Measurements from ENCODE around the gene CEBPZOS. TPM values are rescaled to one million over a fixed set of nuclear protein-coding genes. Genes with fewer than 3 reads are reported as not detected.

Gene CEBPZOS
- total RNA-seq, 4 donors from 2014 or later, result 16.3 to 33.6 (median 20.1) TPM

DNA sequence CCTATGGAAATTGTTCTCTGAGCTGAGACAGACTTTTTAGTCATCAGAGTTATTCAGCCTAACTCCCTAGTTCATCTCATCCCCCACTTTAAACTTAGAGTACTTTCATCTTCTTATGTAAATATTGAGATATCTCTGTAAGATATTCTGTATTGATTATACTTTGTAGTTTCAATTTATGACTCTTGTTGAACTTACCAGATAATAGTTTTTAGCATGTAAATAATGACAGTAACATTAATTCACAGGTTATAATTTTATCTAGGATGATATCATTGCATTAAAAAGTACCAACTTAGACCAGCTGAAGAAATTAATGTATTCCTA is 24.7 kb upstream of the CEBPZOS start:
- no peaks in the 10 kb centered on the region for H3K9me3 ChIP-seq
- TF ChIP-seq POLR2AphosphoS5 (IDR thresholded peaks at IDR 0.05) (no peak), EP300 (IDR thresholded peaks at IDR 0.05) (no peak), POLR2A (IDR thresholded peaks at IDR 0.05) (no peak)
- TF ChIP-seq, protein P1, sequence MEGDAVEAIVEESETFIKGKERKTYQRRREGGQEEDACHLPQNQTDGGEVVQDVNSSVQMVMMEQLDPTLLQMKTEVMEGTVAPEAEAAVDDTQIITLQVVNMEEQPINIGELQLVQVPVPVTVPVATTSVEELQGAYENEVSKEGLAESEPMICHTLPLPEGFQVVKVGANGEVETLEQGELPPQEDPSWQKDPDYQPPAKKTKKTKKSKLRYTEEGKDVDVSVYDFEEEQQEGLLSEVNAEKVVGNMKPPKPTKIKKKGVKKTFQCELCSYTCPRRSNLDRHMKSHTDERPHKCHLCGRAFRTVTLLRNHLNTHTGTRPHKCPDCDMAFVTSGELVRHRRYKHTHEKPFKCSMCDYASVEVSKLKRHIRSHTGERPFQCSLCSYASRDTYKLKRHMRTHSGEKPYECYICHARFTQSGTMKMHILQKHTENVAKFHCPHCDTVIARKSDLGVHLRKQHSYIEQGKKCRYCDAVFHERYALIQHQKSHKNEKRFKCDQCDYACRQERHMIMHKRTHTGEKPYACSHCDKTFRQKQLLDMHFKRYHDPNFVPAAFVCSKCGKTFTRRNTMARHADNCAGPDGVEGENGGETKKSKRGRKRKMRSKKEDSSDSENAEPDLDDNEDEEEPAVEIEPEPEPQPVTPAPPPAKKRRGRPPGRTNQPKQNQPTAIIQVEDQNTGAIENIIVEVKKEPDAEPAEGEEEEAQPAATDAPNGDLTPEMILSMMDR (IDR thresholded peaks at IDR 0.05), result no peak
- DNase-seq (ENCODE audit: low spot score in 2 of 2), result no peak
- no peak overlapping the region for H3K4me3 ChIP-seq
- H3K27ac ChIP-seq, result no peak overlapping the region
- H3K4me1 ChIP-seq, result no peaks in the 10 kb centered on the region
- no peaks in the 10 kb centered on the region for H3K36me3 ChIP-seq
- H3K27me3 ChIP-seq, result no peaks in the 10 kb centered on the region

DNA sequence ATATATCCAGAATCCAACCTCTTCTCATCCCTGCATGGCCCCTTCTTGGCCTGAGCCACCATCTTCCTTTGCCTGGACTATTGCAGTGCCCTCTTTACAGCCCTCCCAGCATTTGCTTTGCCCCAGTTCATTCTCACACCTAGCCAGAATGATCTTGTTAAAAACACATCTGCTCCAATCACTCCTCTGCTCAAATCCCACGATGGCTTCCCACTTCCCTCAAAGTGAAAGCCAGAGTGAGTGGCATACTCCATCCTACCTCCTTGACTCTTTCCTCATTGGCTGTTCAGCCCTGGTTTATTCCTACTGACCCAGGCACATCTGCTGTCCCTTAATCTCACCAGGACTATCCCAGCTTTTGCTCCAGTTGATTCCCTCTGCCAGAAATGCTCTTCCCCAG is 22.6 kb upstream of the CEBPZOS start:
- Histone ChIP-seq H3K4me1 (no peaks in the 10 kb centered on the region), H3K27me3 (no peaks in the 10 kb centered on the region), H3K9me3 (no peaks in the 10 kb centered on the region), H3K27ac (no peak overlapping the region), H3K4me3 (no peak overlapping the region), H3K36me3 (no peaks in the 10 kb centered on the region)
- TF ChIP-seq EP300 (IDR thresholded peaks at IDR 0.05) (no peak), POLR2AphosphoS5 (IDR thresholded peaks at IDR 0.05) (no peak), POLR2A (IDR thresholded peaks at IDR 0.05) (no peak)
- TF ChIP-seq, protein P1 (IDR thresholded peaks at IDR 0.05), result no peak
- 95% methylated on average over 1 of the region's 1 CpG for WGBS
- DNase-seq (ENCODE audit: low spot score in 2 of 2), result no peak

DNA sequence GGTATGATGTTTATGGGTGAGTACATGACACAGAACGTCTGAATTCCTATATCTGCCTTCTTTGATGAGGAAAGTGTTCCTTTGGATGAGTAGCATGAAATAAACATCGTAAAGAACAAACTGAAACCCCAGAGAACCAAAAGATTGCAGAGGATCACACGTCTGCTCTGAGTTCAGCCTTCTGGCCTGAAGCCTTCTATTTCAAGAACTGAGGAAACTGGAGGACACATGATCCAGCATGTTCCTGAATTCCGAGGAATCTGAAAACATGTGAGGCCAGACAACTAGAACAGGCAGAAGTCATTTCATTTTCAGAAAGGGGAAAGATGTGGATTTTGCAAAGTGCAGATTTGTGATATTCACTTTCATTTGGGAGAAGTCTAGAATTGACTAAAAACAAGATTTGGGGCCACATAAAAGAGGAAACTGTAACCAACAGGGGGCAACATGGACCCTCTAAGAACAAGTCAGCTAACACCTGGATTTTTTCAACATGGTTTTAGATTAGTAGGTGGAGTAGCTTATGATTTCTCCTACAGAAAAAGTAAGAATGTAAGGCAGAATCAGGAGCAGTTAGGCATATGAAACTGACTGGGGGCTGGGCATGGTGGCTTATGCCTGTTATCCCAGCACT is 16.2 kb upstream of the CEBPZOS start:
- Histone ChIP-seq H3K27ac (no peak overlapping the region), H3K4me1 (no peaks in the 10 kb centered on the region), H3K9me3 (no peaks in the 10 kb centered on the region), H3K4me3 (no peak overlapping the region), H3K27me3 (no peaks in the 10 kb centered on the region), H3K36me3 (no peaks in the 10 kb centered on the region)
- 30% methylated on average over 4 of the region's 4 CpGs for WGBS
- no peak for DNase-seq (ENCODE audit: low spot score in 2 of 2)
- TF ChIP-seq EP300 (IDR thresholded peaks at IDR 0.05) (no peak), POLR2A (IDR thresholded peaks at IDR 0.05) (no peak), POLR2AphosphoS5 (IDR thresholded peaks at IDR 0.05) (no peak)
- TF ChIP-seq, protein P1 (IDR thresholded peaks at IDR 0.05), result no peak

DNA sequence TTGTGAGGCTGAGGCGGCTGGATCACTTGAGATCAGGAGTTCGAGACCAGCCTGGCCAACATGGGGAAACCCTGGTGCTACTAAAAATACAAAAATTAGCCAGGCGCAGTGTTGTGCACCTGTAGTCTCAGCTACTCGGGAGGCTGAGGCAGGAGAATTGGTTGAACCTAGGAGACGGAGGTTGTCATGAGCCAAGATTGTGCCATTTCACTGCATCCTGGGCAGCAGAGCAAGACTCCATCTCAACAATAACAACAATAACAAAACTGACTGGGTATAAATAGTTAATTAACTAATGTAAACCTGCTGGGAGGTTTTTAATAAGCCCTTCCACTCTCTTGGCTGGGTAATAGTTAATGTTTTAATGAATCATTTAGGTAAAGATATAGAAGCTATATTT is 15.7 kb upstream of the CEBPZOS start:
- no peaks in the 10 kb centered on the region for H3K36me3 ChIP-seq
- TF ChIP-seq POLR2AphosphoS5 (IDR thresholded peaks at IDR 0.05), result no peak
- TF ChIP-seq, protein P1 (IDR thresholded peaks at IDR 0.05), result no peak
- TF ChIP-seq EP300 (IDR thresholded peaks at IDR 0.05), result no peak
- TF ChIP-seq POLR2A (IDR thresholded peaks at IDR 0.05), result no peak
- H3K4me1 ChIP-seq, result no peaks in the 10 kb centered on the region
- no peak overlapping the region for H3K27ac ChIP-seq
- no peaks in the 10 kb centered on the region for H3K27me3 ChIP-seq
- WGBS, result 89% methylated on average over 5 of the region's 5 CpGs
- H3K4me3 ChIP-seq, result no peak overlapping the region
- no peak for DNase-seq (ENCODE audit: low spot score in 2 of 2)
- H3K9me3 ChIP-seq, result no peaks in the 10 kb centered on the region

DNA sequence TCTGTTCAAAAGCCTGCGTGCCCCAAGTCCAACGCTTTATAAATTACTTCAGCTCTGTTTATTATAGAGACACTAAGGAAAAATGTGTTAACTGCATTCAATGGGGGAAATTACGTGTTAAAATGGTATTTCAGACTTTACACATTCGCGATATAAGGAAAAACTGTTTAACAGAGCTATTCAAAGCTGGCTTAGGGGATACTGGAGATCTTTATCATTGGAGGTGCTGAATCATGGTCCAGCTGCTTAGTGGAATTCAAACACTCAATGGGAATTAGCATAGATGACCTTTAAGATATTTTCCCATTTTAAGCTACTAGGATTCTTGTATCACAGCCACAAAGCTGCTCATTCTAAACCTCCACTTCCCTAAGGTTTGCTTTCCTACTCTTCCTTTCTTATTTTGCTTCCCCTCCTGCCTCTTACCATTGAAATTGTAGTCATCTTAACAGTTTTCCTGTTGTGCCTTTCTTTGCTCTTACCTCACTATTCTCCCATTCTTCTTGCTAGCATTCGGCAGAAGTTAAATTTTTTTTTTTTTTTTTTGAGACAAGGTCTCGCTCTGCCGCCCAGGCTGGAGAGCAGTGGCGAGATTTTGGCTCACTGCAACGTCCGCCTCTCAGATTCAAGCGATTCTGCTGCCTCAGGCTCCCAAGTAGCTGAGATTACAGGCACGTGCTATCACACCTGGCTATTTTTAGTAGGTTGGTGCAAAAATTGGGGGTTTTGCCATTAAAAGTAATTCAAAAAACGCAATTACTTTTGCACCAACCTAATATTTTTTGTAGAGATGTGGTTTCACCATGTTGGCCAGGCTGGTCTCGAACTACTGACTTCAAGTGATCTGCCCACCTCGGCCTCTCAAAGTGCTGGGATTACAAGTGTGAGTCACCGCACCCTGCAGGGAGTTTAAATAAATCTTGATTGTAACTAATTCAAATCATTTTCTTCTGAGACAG is 14.3 kb upstream of the CEBPZOS start:
- Histone ChIP-seq H3K36me3 (no peaks in the 10 kb centered on the region), H3K27me3 (no peaks in the 10 kb centered on the region), H3K27ac (no peak overlapping the region), H3K9me3 (no peaks in the 10 kb centered on the region), H3K4me1 (no peaks in the 10 kb centered on the region), H3K4me3 (no peak overlapping the region)
- no peak for DNase-seq (ENCODE audit: low spot score in 2 of 2)
- no peak for TF ChIP-seq POLR2AphosphoS5 (IDR thresholded peaks at IDR 0.05)
- WGBS, result 78% methylated on average over 17 of the region's 17 CpGs

Data from suprapubic skin (tissue), 4 donors.